22Rv1 (cell line): ENCODE measurements around the gene ADGRD1.

Experiments
- CTCF ChIP-seq: fragments of 450-650 bp; IDR thresholded peaks from 2 replicates; pipeline ENCODE4 v1.5.1; 2017; ENCODE audit warnings: mild to moderate bottlenecking
- ZFX ChIP-seq: fragments of 450-650 bp; IDR thresholded peaks from 2 replicates; pipeline ENCODE4 v1.6.1; 2017; ENCODE audit warnings: antibody characterized with exemption, borderline replicate concordance

- TF ChIP-seq CTCF (no peak), ZFX (no peak)
Measured at GRCh38 chr12:131055596-131056233, 102.0 kb downstream of the ADGRD1 start.
